SU-DHL-6 (cell line): ENCODE measurements around the gene ZNF423.

Experiments used
- H2AFZ ChIP-seq: fragments of 200-600 bp; sonication (generic); 2 replicates; pipeline ENCODE4 v1.6.1; 2014; ENCODE audit warnings: low read depth, mild to moderate bottlenecking, moderate library complexity, mixed read lengths, antibody characterized with exemption, low read length; ENCODE audit not compliant: severe bottlenecking
- H3F3A ChIP-seq: fragments of 200-600 bp; shearing (Covaris generic); 2 replicates; pipeline ENCODE4 v1.6.0; 2016; ENCODE audit warnings: antibody characterized with exemption, mild to moderate bottlenecking; ENCODE audit not compliant: insufficient read depth
- H3K27ac ChIP-seq: fragments of 200-600 bp; sonication (generic); 2 replicates; pipeline ENCODE4 v1.5.1; 2016; ENCODE audit warnings: low read depth, mild to moderate bottlenecking, low read length, moderate library complexity, mixed read lengths
- H3K27me3 ChIP-seq: fragments of 200-600 bp; sonication (generic), shearing (Covaris generic); 2 replicates; pipeline ENCODE4 v1.6.0; 2014; ENCODE audit warnings: mild to moderate bottlenecking, low read length
- H3K36me3 ChIP-seq: fragments of 200-600 bp; sonication (generic); 2 replicates; pipeline ENCODE4 v1.6.1; 2014; ENCODE audit warnings: mild to moderate bottlenecking, low read length, mixed read lengths
- H3K4me2 ChIP-seq: fragments of 300-600, 200-600 bp; shearing (Covaris generic), sonication (generic); 2 replicates; pipeline ENCODE4 v1.6.0; 2014; ENCODE audit warnings: low read length, low read depth, mild to moderate bottlenecking; ENCODE audit not compliant: poor library complexity, severe bottlenecking
- H3K4me3 ChIP-seq: fragments of 200-600 bp; sonication (generic); 2 replicates; pipeline ENCODE4 v1.5.1; 2014; ENCODE audit warnings: antibody characterized with exemption, low read length, mild to moderate bottlenecking, mixed read lengths; ENCODE audit not compliant: insufficient read depth, poor library complexity, severe bottlenecking
- H3K79me2 ChIP-seq: fragments of 200-600 bp; sonication (generic); 2 replicates; pipeline ENCODE4 v1.6.1; 2014; ENCODE audit warnings: mild to moderate bottlenecking, low read length, moderate library complexity; ENCODE audit not compliant: insufficient read depth
- H3K9ac ChIP-seq: fragments of 200-600 bp; sonication (generic); 2 replicates; pipeline ENCODE4 v1.7.0; 2014; ENCODE audit warnings: mild to moderate bottlenecking, low read length
- H3K9me2 ChIP-seq: fragments of 200-600 bp; sonication (generic); replicated peaks from 2 replicates; pipeline ENCODE4 v1.6.1; 2014; ENCODE audit warnings: low read length; ENCODE audit not compliant: insufficient read depth
- H3K9me3 ChIP-seq: fragments of 200-600 bp; sonication (generic); 2 replicates; pipeline ENCODE4 v1.6.1; 2014; ENCODE audit warnings: low read length, mixed read lengths; ENCODE audit not compliant: insufficient read depth
- H4K20me1 ChIP-seq: fragments of 200-600 bp; sonication (generic); 2 replicates; pipeline ENCODE4 v1.6.1; 2014; ENCODE audit warnings: low read depth, mild to moderate bottlenecking, antibody characterized with exemption, low read length, moderate library complexity, mixed read lengths
- EZH2phosphoT487 ChIP-seq: fragments of 200-600 bp; sonication (generic), shearing (Covaris generic); conservative IDR thresholded peaks from 2 replicates; pipeline ENCODE4 v1.6.1; 2018; ENCODE audit warnings: mild to moderate bottlenecking, antibody characterized with exemption, low read length, moderate library complexity, mixed read lengths
- TF ChIP-seq, protein P1 (sequence below): fragments of 200-600 bp; sonication (generic); IDR thresholded peaks from one replicate; pipeline ENCODE4 v1.5.1; 2017; ENCODE audit warnings: antibody characterized with exemption, mild to moderate bottlenecking, low read length, moderate library complexity; ENCODE audit not compliant: insufficient read depth, poor library complexity, severe bottlenecking

The ZNF423 gene

DNA sequence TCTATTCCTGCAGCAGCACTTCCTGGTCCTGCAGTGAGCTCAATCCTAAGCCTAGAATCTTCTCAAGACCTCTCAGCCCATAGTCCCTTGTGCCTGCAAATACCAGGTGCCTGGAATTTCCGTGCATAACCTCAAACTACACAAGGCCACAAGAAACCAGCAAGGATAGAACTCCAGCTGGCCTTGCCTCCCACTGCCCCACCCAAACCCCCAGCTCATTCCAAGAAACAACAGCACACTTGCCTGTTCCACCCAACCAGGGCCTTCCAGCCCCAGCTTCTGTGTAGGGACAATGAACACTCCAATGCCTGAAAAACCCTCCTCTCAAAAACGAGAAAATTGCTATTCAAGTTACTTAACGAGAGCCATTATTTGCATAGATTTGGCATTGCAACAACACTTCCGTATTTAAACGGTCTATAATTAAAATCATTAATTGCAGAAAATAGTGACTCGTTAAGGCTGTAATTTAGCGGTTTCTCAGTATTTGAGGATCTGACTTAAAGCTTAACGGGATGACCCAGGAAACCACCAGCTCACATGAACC is 335.3 kb downstream of the ZNF423 start:
- no peaks in the 10 kb centered on the region for H3K79me2 ChIP-seq
- no peak overlapping the region for H3K9ac ChIP-seq
- H3K9me3 ChIP-seq = no peaks in the 10 kb centered on the region
- no peak overlapping the region for H3K4me2 ChIP-seq
- TF ChIP-seq, protein P1, sequence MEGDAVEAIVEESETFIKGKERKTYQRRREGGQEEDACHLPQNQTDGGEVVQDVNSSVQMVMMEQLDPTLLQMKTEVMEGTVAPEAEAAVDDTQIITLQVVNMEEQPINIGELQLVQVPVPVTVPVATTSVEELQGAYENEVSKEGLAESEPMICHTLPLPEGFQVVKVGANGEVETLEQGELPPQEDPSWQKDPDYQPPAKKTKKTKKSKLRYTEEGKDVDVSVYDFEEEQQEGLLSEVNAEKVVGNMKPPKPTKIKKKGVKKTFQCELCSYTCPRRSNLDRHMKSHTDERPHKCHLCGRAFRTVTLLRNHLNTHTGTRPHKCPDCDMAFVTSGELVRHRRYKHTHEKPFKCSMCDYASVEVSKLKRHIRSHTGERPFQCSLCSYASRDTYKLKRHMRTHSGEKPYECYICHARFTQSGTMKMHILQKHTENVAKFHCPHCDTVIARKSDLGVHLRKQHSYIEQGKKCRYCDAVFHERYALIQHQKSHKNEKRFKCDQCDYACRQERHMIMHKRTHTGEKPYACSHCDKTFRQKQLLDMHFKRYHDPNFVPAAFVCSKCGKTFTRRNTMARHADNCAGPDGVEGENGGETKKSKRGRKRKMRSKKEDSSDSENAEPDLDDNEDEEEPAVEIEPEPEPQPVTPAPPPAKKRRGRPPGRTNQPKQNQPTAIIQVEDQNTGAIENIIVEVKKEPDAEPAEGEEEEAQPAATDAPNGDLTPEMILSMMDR = no peak
- no peak for TF ChIP-seq EZH2phosphoT487
- no peaks in the 10 kb centered on the region for H3K27me3 ChIP-seq
- no peaks in the 10 kb centered on the region for H3K36me3 ChIP-seq
- H3F3A ChIP-seq = no peaks in the 10 kb centered on the region
- H3K27ac ChIP-seq = no peak overlapping the region
- no peaks in the 10 kb centered on the region for H4K20me1 ChIP-seq
- H3K4me3 ChIP-seq = no peak overlapping the region
- no peaks in the 10 kb centered on the region for H3K9me2 ChIP-seq
- H2AFZ ChIP-seq = no peak overlapping the region

DNA sequence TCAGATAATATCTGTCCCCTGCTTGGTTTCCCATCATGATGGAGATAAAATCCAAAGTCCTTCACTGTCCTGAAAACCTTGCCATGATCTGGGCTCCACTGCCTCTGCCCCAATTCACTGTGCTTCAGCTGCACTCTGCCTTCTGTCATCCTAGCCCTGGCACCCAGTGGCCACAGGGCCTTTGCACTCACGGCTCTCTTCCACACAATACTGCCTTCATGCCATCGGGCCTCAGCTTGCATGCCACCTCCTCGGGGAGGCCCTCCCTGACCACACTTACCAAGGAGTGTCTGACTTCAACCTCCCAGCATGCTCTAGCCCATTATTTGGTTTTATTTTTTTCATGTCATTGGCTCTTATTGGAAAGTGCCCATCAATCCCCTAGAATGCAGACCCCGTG is 336.2 kb downstream of the ZNF423 start:
- Histone ChIP-seq H3K9me3 (no peaks in the 10 kb centered on the region), H3K9ac (no peak overlapping the region), H2AFZ (no peak overlapping the region), H3K4me2 (no peak overlapping the region), H3K27ac (no peak overlapping the region), H3K4me3 (no peak overlapping the region), H3K27me3 (no peaks in the 10 kb centered on the region), H3K79me2 (no peaks in the 10 kb centered on the region), H4K20me1 (no peaks in the 10 kb centered on the region), H3K36me3 (no peaks in the 10 kb centered on the region), H3F3A (no peaks in the 10 kb centered on the region), H3K9me2 (no peaks in the 10 kb centered on the region)
- TF ChIP-seq, protein P1 = no peak
- TF ChIP-seq EZH2phosphoT487 = no peak

DNA sequence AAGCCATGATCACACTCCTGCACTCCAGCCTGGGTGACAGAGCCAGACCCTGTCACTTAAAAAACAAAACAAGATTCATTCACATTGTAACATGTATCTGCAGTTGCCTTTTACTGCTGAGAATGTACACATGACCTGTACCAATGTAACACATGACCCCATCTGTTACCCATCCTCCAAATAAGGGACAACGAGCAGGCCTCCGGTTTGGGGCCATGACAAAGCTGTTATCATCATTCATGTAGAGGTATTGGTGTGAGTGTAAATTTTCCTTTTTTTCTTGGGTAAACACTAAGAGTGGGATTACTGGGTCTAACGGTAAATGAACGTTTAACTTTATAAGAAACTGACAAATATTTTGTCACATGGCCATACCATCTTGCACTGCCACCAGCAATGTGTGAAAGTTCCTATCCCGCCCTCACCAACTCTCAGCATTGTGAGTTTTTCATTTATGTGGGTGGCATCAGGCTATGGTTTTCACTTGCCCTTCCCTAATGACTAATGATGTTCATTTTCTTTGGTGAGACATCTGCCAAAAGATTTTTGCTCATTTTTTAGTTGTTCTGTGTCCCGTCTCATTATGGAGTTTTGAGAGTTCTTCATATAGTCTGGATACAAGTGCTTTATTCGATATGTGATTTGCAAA is 336.8 kb downstream of the ZNF423 start:
- H3K9me3 ChIP-seq = no peaks in the 10 kb centered on the region
- H3K4me3 ChIP-seq = no peak overlapping the region
- H3K9ac ChIP-seq = no peak overlapping the region
- no peaks in the 10 kb centered on the region for H3K79me2 ChIP-seq
- TF ChIP-seq, protein P1 = no peak
- TF ChIP-seq EZH2phosphoT487 = no peak
- no peak overlapping the region for H3K27ac ChIP-seq
- no peaks in the 10 kb centered on the region for H3K27me3 ChIP-seq
- no peak overlapping the region for H2AFZ ChIP-seq
- H4K20me1 ChIP-seq = no peaks in the 10 kb centered on the region
- H3K36me3 ChIP-seq = no peaks in the 10 kb centered on the region
- no peaks in the 10 kb centered on the region for H3K9me2 ChIP-seq
- H3K4me2 ChIP-seq = no peak overlapping the region
- no peaks in the 10 kb centered on the region for H3F3A ChIP-seq
